Neural progenitor cell (in vitro differentiated cells): ENCODE results near the gene SCAF8. TPM values are rescaled to one million over a fixed set of nuclear protein-coding genes. Genes with fewer than 3 reads are reported as not detected.

Source experiments
- DNase-seq: peaks from one replicate; pipeline ENCODE4 v3.0.0-alpha.2; 2016; ENCODE audit warnings: low spot score
- H2AFZ ChIP-seq: fragments of 200-600 bp; sonication (generic); replicated peaks from 2 replicates; pipeline ENCODE4 v1.6.1; 2016; ENCODE audit warnings: antibody characterized with exemption
- H3F3A ChIP-seq: fragments of 200-600 bp; sonication (generic); 2 replicates; pipeline ENCODE4 v1.6.1; 2016; ENCODE audit warnings: antibody characterized with exemption, low read depth
- H3K27ac ChIP-seq: fragments of 200-600 bp; sonication (generic); 2 replicates; pipeline ENCODE4 v1.5.1; 2016; ENCODE audit warnings: mild to moderate bottlenecking
- H3K27me3 ChIP-seq: fragments of 200-600 bp; sonication (generic); 2 replicates; pipeline ENCODE4 v1.6.1; 2016; ENCODE audit warnings: mild to moderate bottlenecking, moderate library complexity
- H3K36me3 ChIP-seq: fragments of 200-600 bp; sonication (generic); 2 replicates; pipeline ENCODE4 v1.5.1; 2016
- H3K4me1 ChIP-seq: fragments of 200-600 bp; sonication (generic); 2 replicates; pipeline ENCODE4 v1.6.1; 2016; ENCODE audit warnings: mixed run types
- H3K4me2 ChIP-seq: fragments of 200-600 bp; sonication (generic); 2 replicates; pipeline ENCODE4 v1.6.1; 2016
- H3K4me3 ChIP-seq: fragments of 200-600 bp; sonication (generic); 2 replicates; pipeline ENCODE4 v1.5.1; 2016
- H3K79me2 ChIP-seq: fragments of 200-600 bp; sonication (generic); 2 replicates; pipeline ENCODE4 v1.6.1; 2016; ENCODE audit warnings: low read depth
- H3K9ac ChIP-seq: fragments of 200-600 bp; sonication (generic); 2 replicates; pipeline ENCODE4 v1.6.1; 2016
- H3K9me3 ChIP-seq: fragments of 200-600 bp; sonication (generic); 2 replicates; pipeline ENCODE4 v1.5.1; 2016; ENCODE audit warnings: low read depth
- H4K20me1 ChIP-seq: fragments of 200-600 bp; sonication (generic); 2 replicates; pipeline ENCODE4 v1.6.1; 2016; ENCODE audit warnings: low read depth
- H3K27ac Mint-ChIP-seq: 3 replicates; pipeline ENCODE4 v1.8.0; 2021; ENCODE audit warnings: mixed read lengths
- H3K27me3 Mint-ChIP-seq: 2 replicates; pipeline ENCODE4 v1.8.0; 2022; ENCODE audit warnings: low read depth, mild to moderate bottlenecking, inconsistent platforms, moderate library complexity, mixed read lengths; ENCODE audit not compliant: insufficient read depth
- H3K36me3 Mint-ChIP-seq: 3 replicates; pipeline ENCODE4 v1.8.0; 2021; ENCODE audit warnings: mixed read lengths
- H3K4me1 Mint-ChIP-seq: 3 replicates; pipeline ENCODE4 v1.8.0; 2021; ENCODE audit warnings: mixed read lengths
- H3K4me3 Mint-ChIP-seq: 3 replicates; pipeline ENCODE4 v1.8.0; 2021; ENCODE audit warnings: mild to moderate bottlenecking, moderate library complexity, mixed read lengths
- H3K9me3 Mint-ChIP-seq: 3 replicates; pipeline ENCODE4 v1.8.0; 2020; ENCODE audit warnings: mixed read lengths
- EZH2 ChIP-seq: fragments of 200-600 bp; sonication (generic); IDR thresholded peaks from 2 replicates; pipeline ENCODE4 v1.6.1; 2017; ENCODE audit warnings: antibody characterized with exemption, mild to moderate bottlenecking, moderate library complexity
- EZH2phosphoT487 ChIP-seq: fragments of 200-600 bp; sonication (generic); IDR thresholded peaks from 2 replicates; pipeline ENCODE4 v1.6.1; 2017; ENCODE audit warnings: antibody characterized with exemption
- total RNA-seq: library from RNA; depleted of rRNA; stranded (reverse); fragments of >200 nt; gene quantifications from 2 replicates; pipeline ENCODE4 v1.2.3, GENCODE V29; 2015; ENCODE audit warnings: low replicate concordance
- TF ChIP-seq, protein P1 (sequence below): fragments of 200-600 bp; sonication (generic); IDR thresholded peaks from 2 replicates; pipeline ENCODE4 v1.5.1; 2017; ENCODE audit warnings: antibody characterized with exemption, mild to moderate bottlenecking

SCAF8 gene
- total RNA-seq, 1 donor from 2014 or later: 62.1 TPM

DNA sequence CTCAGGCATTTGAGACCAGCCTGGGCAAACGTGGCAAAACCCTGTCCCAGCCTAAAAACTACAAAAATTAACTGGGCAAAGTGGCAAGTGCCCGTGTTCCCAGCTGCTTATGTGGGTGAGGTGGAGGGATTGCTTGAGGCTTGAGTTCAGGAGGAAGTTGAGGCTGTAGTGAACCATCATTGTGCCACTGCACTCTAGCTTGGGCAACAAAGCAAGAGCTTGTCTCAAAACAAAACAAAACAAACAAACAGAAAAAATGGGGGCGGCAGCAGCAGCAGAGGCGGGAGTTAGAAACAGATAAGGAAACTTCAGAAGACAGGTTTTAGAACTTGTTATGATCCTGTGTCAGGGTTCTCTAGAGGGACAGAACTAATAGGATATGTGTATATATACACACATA, 49.0 kb downstream of the SCAF8 start:
- Mint-ChIP-seq H3K27ac (no peak overlapping the region), H3K4me3 (no peak overlapping the region), H3K36me3 (peaks cover 39% of the 10 kb centered on the region), H3K4me1 (peaks cover 3% of the 10 kb centered on the region), H3K9me3 (no peaks in the 10 kb centered on the region), H3K27me3 (no peaks in the 10 kb centered on the region)
- no peak for DNase-seq
- Histone ChIP-seq H3K4me3 (no peak overlapping the region), H3K9ac (no peak overlapping the region), H3K4me2 (no peak overlapping the region), H3K27ac (no peak overlapping the region), H3F3A (peaks cover 6% of the 10 kb centered on the region), H3K36me3 (peaks cover 12% of the 10 kb centered on the region), H4K20me1 (peaks cover 68% of the 10 kb centered on the region), H3K27me3 (no peaks in the 10 kb centered on the region), H3K79me2 (peaks cover 100% of the 10 kb centered on the region), H2AFZ (no peak overlapping the region), H3K9me3 (no peaks in the 10 kb centered on the region), H3K4me1 (no peaks in the 10 kb centered on the region)
- TF ChIP-seq, protein P1, sequence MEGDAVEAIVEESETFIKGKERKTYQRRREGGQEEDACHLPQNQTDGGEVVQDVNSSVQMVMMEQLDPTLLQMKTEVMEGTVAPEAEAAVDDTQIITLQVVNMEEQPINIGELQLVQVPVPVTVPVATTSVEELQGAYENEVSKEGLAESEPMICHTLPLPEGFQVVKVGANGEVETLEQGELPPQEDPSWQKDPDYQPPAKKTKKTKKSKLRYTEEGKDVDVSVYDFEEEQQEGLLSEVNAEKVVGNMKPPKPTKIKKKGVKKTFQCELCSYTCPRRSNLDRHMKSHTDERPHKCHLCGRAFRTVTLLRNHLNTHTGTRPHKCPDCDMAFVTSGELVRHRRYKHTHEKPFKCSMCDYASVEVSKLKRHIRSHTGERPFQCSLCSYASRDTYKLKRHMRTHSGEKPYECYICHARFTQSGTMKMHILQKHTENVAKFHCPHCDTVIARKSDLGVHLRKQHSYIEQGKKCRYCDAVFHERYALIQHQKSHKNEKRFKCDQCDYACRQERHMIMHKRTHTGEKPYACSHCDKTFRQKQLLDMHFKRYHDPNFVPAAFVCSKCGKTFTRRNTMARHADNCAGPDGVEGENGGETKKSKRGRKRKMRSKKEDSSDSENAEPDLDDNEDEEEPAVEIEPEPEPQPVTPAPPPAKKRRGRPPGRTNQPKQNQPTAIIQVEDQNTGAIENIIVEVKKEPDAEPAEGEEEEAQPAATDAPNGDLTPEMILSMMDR: no peak
- TF ChIP-seq EZH2: no peak
- no peak for TF ChIP-seq EZH2phosphoT487

DNA sequence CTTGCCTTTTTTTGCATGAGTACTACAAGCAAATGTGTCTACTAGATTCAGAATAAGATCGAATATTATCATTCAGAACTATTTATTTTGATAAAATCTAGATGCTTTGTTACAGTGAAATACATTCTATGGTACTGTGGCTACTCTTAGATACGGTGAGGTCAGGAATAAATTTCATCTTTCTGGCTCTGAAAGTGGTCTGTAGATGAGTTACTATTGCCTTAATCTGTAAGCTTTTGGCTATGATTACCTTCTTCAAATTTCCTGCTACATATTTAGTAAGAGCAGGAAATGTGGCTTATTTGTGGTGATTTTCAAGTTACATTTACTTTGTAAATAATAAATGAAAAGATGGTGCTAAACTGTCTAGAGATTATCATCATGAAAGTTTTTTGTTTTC, 50.0 kb downstream of the SCAF8 start:
- peaks cover 58% of the 10 kb centered on the region for H4K20me1 ChIP-seq
- H3K9ac ChIP-seq: no peak overlapping the region
- no peaks in the 10 kb centered on the region for H3K27me3 ChIP-seq
- H3K27ac ChIP-seq: no peak overlapping the region
- no peak overlapping the region for H3K4me2 ChIP-seq
- H3K4me3 ChIP-seq: no peak overlapping the region
- no peaks in the 10 kb centered on the region for H3K9me3 ChIP-seq
- no peak for DNase-seq
- TF ChIP-seq EZH2phosphoT487 (no peak), EZH2 (no peak)
- TF ChIP-seq, protein P1: no peak
- peaks cover 8% of the 10 kb centered on the region for H3K36me3 ChIP-seq
- no peaks in the 10 kb centered on the region for H3K27me3 Mint-ChIP-seq
- peaks cover 46% of the 10 kb centered on the region for H3K36me3 Mint-ChIP-seq
- no peaks in the 10 kb centered on the region for H3K9me3 Mint-ChIP-seq
- peaks cover 100% of the 10 kb centered on the region for H3K79me2 ChIP-seq
- H3F3A ChIP-seq: no peaks in the 10 kb centered on the region
- H3K4me1 Mint-ChIP-seq: peaks cover 3% of the 10 kb centered on the region
- no peak overlapping the region for H3K27ac Mint-ChIP-seq
- H3K4me3 Mint-ChIP-seq: no peak overlapping the region
- no peaks in the 10 kb centered on the region for H3K4me1 ChIP-seq
- H2AFZ ChIP-seq: no peak overlapping the region

DNA sequence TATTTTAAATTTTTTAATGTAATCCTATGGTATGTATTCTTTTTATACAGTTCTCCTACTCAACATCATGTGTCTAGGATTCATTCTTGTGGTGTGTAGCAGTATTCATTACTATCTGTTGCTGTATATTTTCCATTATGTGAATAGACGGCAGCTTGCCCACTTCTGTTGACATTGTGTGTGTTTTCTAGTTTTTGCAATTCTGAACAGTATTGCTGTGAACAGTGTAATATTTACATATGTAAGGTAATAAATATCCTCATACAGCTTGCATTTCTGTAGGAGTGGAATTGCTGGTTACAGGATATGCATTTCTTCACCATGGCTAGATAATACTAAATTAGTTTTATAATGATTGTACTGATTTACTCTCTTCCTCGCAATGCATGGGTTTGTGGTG, 51.9 kb downstream of the SCAF8 start:
- Mint-ChIP-seq H3K36me3 (peaks cover 50% of the 10 kb centered on the region), H3K27ac (no peak overlapping the region), H3K4me1 (peaks cover 3% of the 10 kb centered on the region), H3K4me3 (no peak overlapping the region), H3K27me3 (no peaks in the 10 kb centered on the region), H3K9me3 (no peaks in the 10 kb centered on the region)
- Histone ChIP-seq H3K79me2 (peaks cover 100% of the 10 kb centered on the region), H3K4me3 (no peak overlapping the region), H4K20me1 (peaks cover 43% of the 10 kb centered on the region), H3K27ac (no peak overlapping the region), H3K4me2 (no peak overlapping the region), H3K9ac (no peak overlapping the region), H3F3A (no peaks in the 10 kb centered on the region), H3K9me3 (no peaks in the 10 kb centered on the region), H3K36me3 (peaks cover 11% of the 10 kb centered on the region), H3K4me1 (no peaks in the 10 kb centered on the region), H2AFZ (no peak overlapping the region), H3K27me3 (no peaks in the 10 kb centered on the region)
- DNase-seq: no peak
- no peak for TF ChIP-seq EZH2

DNA sequence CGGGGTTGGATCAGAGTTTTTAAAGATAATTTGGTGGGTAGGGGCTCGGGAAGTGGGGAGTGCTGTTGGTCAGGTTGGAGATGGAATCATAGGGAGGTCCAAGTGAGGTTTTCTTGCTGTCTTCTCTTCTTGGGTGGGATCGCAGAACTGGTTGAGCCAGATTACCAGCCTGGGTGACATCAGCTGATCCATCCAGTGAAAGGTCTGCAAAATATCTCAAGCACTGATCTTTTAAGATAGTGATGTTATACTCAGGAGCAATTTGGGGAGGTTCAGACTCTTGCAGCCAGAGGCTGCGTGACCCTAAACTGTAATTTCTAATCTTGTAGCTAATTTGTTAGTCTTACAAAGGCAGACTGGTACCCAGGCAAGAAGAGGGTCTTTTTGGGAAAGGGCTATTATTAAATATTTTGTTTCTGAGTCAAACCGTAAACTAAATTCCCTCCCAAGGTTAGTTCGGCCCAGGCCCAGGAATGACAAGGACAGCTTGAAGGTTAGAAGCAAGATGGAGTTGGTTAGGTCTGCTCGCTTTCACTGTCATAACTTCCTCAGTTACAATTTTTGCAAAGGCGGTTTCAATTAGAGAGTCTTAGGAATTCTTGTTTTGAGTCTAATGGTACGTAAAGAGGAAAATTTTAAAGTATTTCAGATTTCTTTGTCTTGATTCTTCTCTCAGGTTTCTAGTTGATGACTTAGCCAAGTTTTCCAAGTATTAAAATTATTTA, 53.1 kb downstream of the SCAF8 start:
- no peak overlapping the region for H3K4me3 Mint-ChIP-seq
- Histone ChIP-seq H2AFZ (no peak overlapping the region), H3K36me3 (peaks cover 11% of the 10 kb centered on the region), H3F3A (peaks cover 3% of the 10 kb centered on the region), H3K9me3 (no peaks in the 10 kb centered on the region), H3K4me1 (no peaks in the 10 kb centered on the region), H3K9ac (no peak overlapping the region), H3K4me2 (no peak overlapping the region), H3K27ac (no peak overlapping the region), H4K20me1 (peaks cover 34% of the 10 kb centered on the region), H3K79me2 (peaks cover 98% of the 10 kb centered on the region), H3K27me3 (no peaks in the 10 kb centered on the region), H3K4me3 (no peak overlapping the region)
- H3K9me3 Mint-ChIP-seq: no peaks in the 10 kb centered on the region
- H3K4me1 Mint-ChIP-seq: peaks cover 3% of the 10 kb centered on the region
- DNase-seq: no peak
- no peak overlapping the region for H3K27ac Mint-ChIP-seq
- no peak for TF ChIP-seq EZH2
- TF ChIP-seq, protein P1: no peak
- TF ChIP-seq EZH2phosphoT487: no peak
- peaks cover 41% of the 10 kb centered on the region for H3K36me3 Mint-ChIP-seq
- H3K27me3 Mint-ChIP-seq: no peaks in the 10 kb centered on the region
